PC-9 (cell line): Measurements from ENCODE around the gene HMGCL. TPM values are rescaled to one million over a fixed set of nuclear protein-coding genes. Genes with fewer than 3 reads are reported as not detected.

ENCODE experiments used
- BruUV-seq: library from RNA; stranded (reverse); fragments of 400-500 nt; replicated peaks from 2 replicates; lab custom pipeline; 2021; lab: Mats Ljungman, UMichigan
- CTCF ChIA-PET: fragments of 300-600 bp; sonication (Branson Sonifier 250); formaldehyde crosslinking; loops from one replicate; lab custom pipeline; 2022; ENCODE audit warnings: antibody characterized with exemption; lab: Charles Lee
- POLR2A ChIA-PET: fragments of 300-600 bp; sonication (Branson Sonifier 250); formaldehyde crosslinking; loops from one replicate; lab custom pipeline; 2022; ENCODE audit warnings: antibody characterized with exemption; ENCODE audit not compliant: unreplicated experiment; lab: Charles Lee
- DNase-seq, 2 experiments: peaks; one replicate each; pipeline versions ENCODE4 v3.0.0 to v3.0.0-alpha.2; 2015 to 2022; ENCODE audit warnings: mixed read lengths in 1 of 2
- H2AFZ ChIP-seq: fragments of 200-600 bp; sonication (generic); 2 replicates; pipeline ENCODE4 v1.8.1; 2017; ENCODE audit warnings: antibody characterized with exemption
- H3F3A ChIP-seq: fragments of 200-600 bp; sonication (generic); 2 replicates; pipeline ENCODE4 v1.8.1; 2017; ENCODE audit warnings: antibody characterized with exemption, mild to moderate bottlenecking, low read depth; ENCODE audit not compliant: insufficient read depth
- H3K27ac ChIP-seq: fragments of 200-600 bp; sonication (generic); 2 replicates; pipeline ENCODE4 v1.6.1; 2016; ENCODE audit warnings: mixed run types
- H3K27me3 ChIP-seq: fragments of 200-600 bp; sonication (generic); 2 replicates; pipeline ENCODE4 v1.6.1; 2016; ENCODE audit warnings: low read depth, mixed run types; ENCODE audit not compliant: insufficient read depth
- H3K36me3 ChIP-seq: fragments of 200-600 bp; sonication (generic); 2 replicates; pipeline ENCODE4 v1.6.1; 2016; ENCODE audit warnings: low read depth, mixed run types
- H3K4me1 ChIP-seq: fragments of 200-600 bp; sonication (generic); replicated peaks from 2 replicates; pipeline ENCODE4 v1.6.1; 2016; ENCODE audit warnings: mixed run types; ENCODE audit not compliant: insufficient read depth
- H3K4me2 ChIP-seq: fragments of 200-600 bp; sonication (generic); 2 replicates; pipeline ENCODE4 v1.6.1; 2017; ENCODE audit warnings: mixed run types
- H3K4me3 ChIP-seq: fragments of 200-600 bp; sonication (generic); 2 replicates; pipeline ENCODE4 v1.6.1; 2016; ENCODE audit warnings: mixed run types
- H3K79me2 ChIP-seq: fragments of 200-600 bp; sonication (generic); 2 replicates; pipeline ENCODE4 v1.6.1; 2017; ENCODE audit warnings: low read depth, mixed run types
- H3K9me2 ChIP-seq: fragments of 200-600 bp; sonication (generic); 2 replicates; pipeline ENCODE4 v1.8.1; 2017; ENCODE audit warnings: mild to moderate bottlenecking; ENCODE audit not compliant: insufficient read depth
- H3K9me3 ChIP-seq: fragments of 200-600 bp; sonication (generic); 2 replicates; pipeline ENCODE4 v1.8.1; 2016; ENCODE audit warnings: low read depth; ENCODE audit not compliant: insufficient read depth
- H4K20me1 ChIP-seq: fragments of 200-600 bp; sonication (generic); 2 replicates; pipeline ENCODE4 v1.8.1; 2017; ENCODE audit not compliant: insufficient read depth
- EZH2 ChIP-seq: fragments of 200-600 bp; sonication (generic); IDR thresholded peaks from 2 replicates; pipeline ENCODE4 v1.8.0; 2017; ENCODE audit warnings: antibody characterized with exemption, low read depth
- intact Hi-C: fragments of 100-400 bp; cut with micrococcal nuclease; formaldehyde crosslinking; loops from one replicate; pipeline ENCODE4 v1.10.0; 2022; ENCODE audit not compliant: unreplicated experiment
- total RNA-seq: library from RNA; stranded (reverse); gene quantifications from 2 replicates; pipeline ENCODE4 v1.2.3, GENCODE V29; 2021
- TF ChIP-seq, protein P1 (sequence below): fragments of 200-600 bp; sonication (generic); conservative IDR thresholded peaks from 2 replicates; pipeline ENCODE4 v1.6.1; 2017; ENCODE audit warnings: mixed run types, antibody characterized with exemption, mild to moderate bottlenecking, moderate library complexity

The HMGCL gene
- total RNA-seq, 1 experiment from 2014 or later = 43.2 TPM

GRCh38 chr1:23807453-23807852, 17.8 kb downstream of the HMGCL start:
- BruUV-seq = no TSS peak
- intact Hi-C loops = no loop called here
- H3K4me3 ChIP-seq = no peak overlapping the region

DNA sequence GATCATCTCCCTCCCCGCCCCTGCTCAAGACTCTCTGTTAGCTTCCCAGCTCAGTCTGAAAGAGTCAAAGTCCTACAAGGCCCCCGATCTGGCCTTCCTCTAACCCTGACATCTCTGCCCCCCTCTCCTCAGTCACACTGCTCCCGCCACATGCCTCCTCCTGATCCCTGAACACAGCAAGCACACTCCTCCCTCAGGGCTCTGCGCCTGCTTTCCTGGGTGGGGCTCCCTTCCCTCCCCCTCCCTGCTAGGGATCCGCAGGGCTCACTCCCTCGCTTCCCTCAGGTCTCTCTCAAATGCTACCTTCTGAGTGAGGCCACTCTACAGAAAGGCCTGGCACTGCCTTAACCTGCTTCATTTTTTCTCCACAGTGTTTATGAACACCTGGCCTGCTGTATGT, 18.9 kb downstream of the HMGCL start:
- BruUV-seq = no TSS peak
- Histone ChIP-seq H3K4me1 (0 out of 2 replicates have a peak, but pooled peaks cover 6% of the 10 kb centered on the region), H4K20me1 (no peaks in the 10 kb centered on the region), H3K27ac (no peak overlapping the region), H3K9me3 (no peaks in the 10 kb centered on the region), H3K27me3 (no peaks in the 10 kb centered on the region), H3K36me3 (no peaks in the 10 kb centered on the region), H3F3A (peaks cover 2% of the 10 kb centered on the region; the same call in 1 of the 2 replicates), H3K4me3 (no peak overlapping the region), H3K4me2 (no peak overlapping the region), H3K9me2 (no peaks in the 10 kb centered on the region), H2AFZ (no peak overlapping the region), H3K79me2 (no peaks in the 10 kb centered on the region)
- CTCF ChIA-PET = no interaction called here
- intact Hi-C loops = no loop called here
- POLR2A ChIA-PET = no interaction called here
- no peak for DNase-seq
- TF ChIP-seq, protein P1, sequence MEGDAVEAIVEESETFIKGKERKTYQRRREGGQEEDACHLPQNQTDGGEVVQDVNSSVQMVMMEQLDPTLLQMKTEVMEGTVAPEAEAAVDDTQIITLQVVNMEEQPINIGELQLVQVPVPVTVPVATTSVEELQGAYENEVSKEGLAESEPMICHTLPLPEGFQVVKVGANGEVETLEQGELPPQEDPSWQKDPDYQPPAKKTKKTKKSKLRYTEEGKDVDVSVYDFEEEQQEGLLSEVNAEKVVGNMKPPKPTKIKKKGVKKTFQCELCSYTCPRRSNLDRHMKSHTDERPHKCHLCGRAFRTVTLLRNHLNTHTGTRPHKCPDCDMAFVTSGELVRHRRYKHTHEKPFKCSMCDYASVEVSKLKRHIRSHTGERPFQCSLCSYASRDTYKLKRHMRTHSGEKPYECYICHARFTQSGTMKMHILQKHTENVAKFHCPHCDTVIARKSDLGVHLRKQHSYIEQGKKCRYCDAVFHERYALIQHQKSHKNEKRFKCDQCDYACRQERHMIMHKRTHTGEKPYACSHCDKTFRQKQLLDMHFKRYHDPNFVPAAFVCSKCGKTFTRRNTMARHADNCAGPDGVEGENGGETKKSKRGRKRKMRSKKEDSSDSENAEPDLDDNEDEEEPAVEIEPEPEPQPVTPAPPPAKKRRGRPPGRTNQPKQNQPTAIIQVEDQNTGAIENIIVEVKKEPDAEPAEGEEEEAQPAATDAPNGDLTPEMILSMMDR = no peak
- no peak for TF ChIP-seq EZH2

More at GRCh38 chr1:23807453-23807852, 17.8 kb downstream of the HMGCL start:
- no peak for DNase-seq
- Histone ChIP-seq H3K9me2 (no peaks in the 10 kb centered on the region), H3K27me3 (no peaks in the 10 kb centered on the region), H3K27ac (no peak overlapping the region), H3F3A (no peaks in the 10 kb centered on the region; the same call in 1 of the 2 replicates), H3K79me2 (no peaks in the 10 kb centered on the region), H3K4me1 (no peaks in the 10 kb centered on the region), H3K4me2 (no peak overlapping the region), H3K9me3 (no peaks in the 10 kb centered on the region), H3K36me3 (no peaks in the 10 kb centered on the region), H2AFZ (no peak overlapping the region), H4K20me1 (no peaks in the 10 kb centered on the region)
- no peak for TF ChIP-seq EZH2
- TF ChIP-seq, protein P1 = no peak
- ChIA-PET CTCF (interaction anchor here (0.6 kb wide), 1 partner anchor 11 kb away, joined by 3 read pairs; no protein-coding TSS in a partner anchor), POLR2A (no interaction called here)

DNA sequence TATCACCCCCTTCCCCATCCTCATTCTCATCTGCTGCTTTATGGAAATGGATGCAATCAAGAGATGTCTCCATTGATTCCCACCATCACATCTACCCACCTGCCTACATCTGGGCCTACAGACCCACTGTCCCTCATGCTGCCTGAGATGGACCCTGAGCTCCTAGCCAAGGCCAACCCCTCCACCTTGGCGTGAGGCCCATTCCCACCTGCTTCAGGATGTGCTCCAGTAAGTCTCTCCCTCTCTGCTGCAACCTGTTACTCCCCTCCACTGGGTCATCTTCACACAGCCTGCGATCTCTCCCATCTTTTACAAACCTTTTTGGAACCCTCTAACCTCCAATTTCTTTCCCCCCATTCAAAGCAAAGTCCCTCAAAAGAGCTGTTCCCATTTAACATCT, 20.2 kb downstream of the HMGCL start:
- no peaks in the 10 kb centered on the region for H3K36me3 ChIP-seq
- 0 out of 2 replicates have a peak, but pooled peaks cover 6% of the 10 kb centered on the region for H3K4me1 ChIP-seq
- peaks cover 3% of the 10 kb centered on the region; the same call in 1 of the 2 replicates for H3F3A ChIP-seq
- no peak overlapping the region for H3K4me2 ChIP-seq
- no peak for DNase-seq
- no TSS peak for BruUV-seq
- no peaks in the 10 kb centered on the region for H3K27me3 ChIP-seq
- no peaks in the 10 kb centered on the region for H3K79me2 ChIP-seq
- H3K27ac ChIP-seq = no peak overlapping the region
- no peak for TF ChIP-seq EZH2
- TF ChIP-seq, protein P1 = no peak
- POLR2A ChIA-PET = no interaction called here
- H3K4me3 ChIP-seq = no peak overlapping the region
- intact Hi-C loops = no loop called here
- H3K9me3 ChIP-seq = no peaks in the 10 kb centered on the region
- no peak overlapping the region for H2AFZ ChIP-seq
- H4K20me1 ChIP-seq = no peaks in the 10 kb centered on the region
- CTCF ChIA-PET = no interaction called here
- no peaks in the 10 kb centered on the region for H3K9me2 ChIP-seq
